Panc1 (cell line): ENCODE measurements around the gene KRT36. TPM values are rescaled to one million over a fixed set of nuclear protein-coding genes. Genes with fewer than 3 reads are reported as not detected.

Source experiments
- ATAC-seq: fragments of 200-7000 bp; cut with Tn5 transposase; 2 replicates; pipeline ENCODE4 v1.9.1; 2020; ENCODE audit warnings: mild to moderate bottlenecking, moderate library complexity
- BruUV-seq: library from RNA; stranded (reverse); fragments of 400-500 nt; replicated peaks from 2 replicates; lab custom pipeline; 2021; lab: Mats Ljungman, UMichigan
- CTCF ChIA-PET: fragments of 300-600 bp; sonication (Branson Sonifier 250); formaldehyde crosslinking; loops from one replicate; lab custom pipeline; 2022; ENCODE audit warnings: antibody characterized with exemption; lab: Charles Lee
- POLR2A ChIA-PET: fragments of 300-600 bp; sonication (Branson Sonifier 250); formaldehyde crosslinking; loops from one replicate; lab custom pipeline; 2022; ENCODE audit warnings: antibody characterized with exemption; lab: Charles Lee
- DNase-seq: peaks from one replicate; pipeline ENCODE4 v3.0.0-alpha.2; 2010; ENCODE audit warnings: low read depth, low spot score
- H3K27ac ChIP-seq: 2 replicates; pipeline ENCODE4 v1.5.1; 2011; ENCODE audit warnings: mild to moderate bottlenecking, low read length, inconsistent platforms
- H3K27me3 ChIP-seq: fragments of 200-500 bp; sonication (Bioruptor generic); 2 replicates; pipeline ENCODE4 v1.6.0; 2014; ENCODE audit warnings: low read length, inconsistent platforms; ENCODE audit not compliant: control insufficient read depth, insufficient read depth
- H3K36me3 ChIP-seq: fragments of 200-500 bp; sonication (Bioruptor generic); 2 replicates; pipeline ENCODE4 v1.5.1; 2014; ENCODE audit warnings: inconsistent platforms, mild to moderate bottlenecking, low read length, moderate library complexity; ENCODE audit not compliant: control insufficient read depth, insufficient read depth
- H3K4me1 ChIP-seq: 2 replicates; pipeline ENCODE4 v1.5.1; 2011; ENCODE audit warnings: inconsistent platforms, mild to moderate bottlenecking, low read length, moderate library complexity; ENCODE audit not compliant: control insufficient read depth, insufficient read depth
- H3K4me3 ChIP-seq, 2 experiments: 2 replicates each; pipeline ENCODE4 v1.5.1; 2011 to 2012; ENCODE audit warnings: low read depth in 2 of 2, low read length in 2 of 2, mild to moderate bottlenecking in 2 of 2, inconsistent platforms in 1 of 2, moderate library complexity in 1 of 2
- H3K9me3 ChIP-seq: fragments of 200-500 bp; sonication (Bioruptor generic); 2 replicates; pipeline ENCODE4 v1.5.1; 2014; ENCODE audit warnings: low read depth, mild to moderate bottlenecking, inconsistent platforms, low read length, moderate library complexity; ENCODE audit not compliant: control insufficient read depth, insufficient read depth
- POLR2AphosphoS5 ChIP-seq: IDR thresholded peaks from 2 replicates; pipeline ENCODE4 v1.6.1; 2012; ENCODE audit warnings: mild to moderate bottlenecking, low read depth, low read length, moderate library complexity
- SIN3A ChIP-seq: IDR thresholded peaks from 2 replicates; pipeline ENCODE4 v1.6.1; 2012; ENCODE audit warnings: low read depth, mild to moderate bottlenecking, low read length, moderate library complexity, borderline replicate concordance; ENCODE audit not compliant: insufficient read depth
- TCF7L2 ChIP-seq: IDR thresholded peaks from 2 replicates; pipeline ENCODE4 v1.6.1; 2011; ENCODE audit warnings: mild to moderate bottlenecking, low read depth, low read length, inconsistent platforms
- in situ Hi-C: cut with HindIII; loops from 2 replicates; pipeline ENCODE4 v1.10.0; 2016; ENCODE audit warnings: low sequenced_read_pairs, low pct_unique_long_range_greater_than_20kb
- intact Hi-C: fragments of 100-400 bp; cut with micrococcal nuclease; formaldehyde crosslinking; loops from one replicate; pipeline ENCODE4 v1.10.0; 2022; ENCODE audit not compliant: unreplicated experiment
- total RNA-seq: library from RNA; stranded (reverse); gene quantifications from one replicate; pipeline ENCODE4 v1.2.1, GENCODE V29; 2021; ENCODE audit not compliant: unreplicated experiment
- TF ChIP-seq, protein P1 (sequence below): fragments of 450-650 bp; IDR thresholded peaks from 2 replicates; pipeline ENCODE4 v1.5.1; 2017; ENCODE audit warnings: mild to moderate bottlenecking
- TF ChIP-seq, protein P2 (sequence below), 2 experiments: IDR thresholded peaks; 2 replicates each; pipeline ENCODE4 v1.6.1; 2011 to 2012; ENCODE audit warnings: low read depth in 2 of 2, control low read depth in 1 of 2, low read length in 1 of 2, mild to moderate bottlenecking in 1 of 2, moderate library complexity in 1 of 2; ENCODE audit not compliant: insufficient read depth in 1 of 2

The KRT36 gene
- total RNA-seq, 1 experiment from 2014 or later, result not detected

DNA sequence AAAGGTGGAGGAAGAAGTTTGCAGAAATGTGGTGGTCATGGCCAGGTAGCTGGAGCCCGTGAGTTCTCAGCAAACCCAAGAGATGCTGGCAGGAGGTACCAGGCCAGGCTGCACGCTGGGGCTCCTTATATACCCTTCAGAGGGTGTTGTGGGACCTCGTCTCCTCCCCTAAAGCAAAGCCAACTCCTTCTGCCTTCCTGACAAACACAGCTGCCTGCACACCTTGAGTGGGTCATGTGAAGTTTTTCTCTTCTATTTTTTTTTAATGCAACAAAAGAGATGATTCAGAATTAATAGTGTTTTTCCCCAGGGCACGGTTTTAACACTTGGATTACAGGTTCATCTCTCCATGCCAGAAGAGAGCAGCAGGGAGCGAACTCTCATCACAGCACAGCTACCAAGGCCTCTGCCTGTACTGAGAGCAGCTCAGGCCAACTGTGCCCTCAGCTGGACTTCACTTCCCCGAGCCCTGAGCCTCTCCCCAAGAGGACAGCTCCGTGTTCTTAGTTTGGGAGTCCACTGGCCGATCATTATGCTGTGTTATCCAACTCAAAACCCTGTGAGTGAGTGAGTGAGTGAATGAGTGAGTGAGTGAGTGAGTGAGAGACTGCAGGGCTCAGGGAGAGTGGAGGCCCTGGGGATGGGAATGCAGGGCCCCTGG, 29.2 kb upstream of the KRT36 start, which contains the start of gene KRT15:
Gene KRT15, minus strand, starts transcription at position 102 of the 661 bp plus-strand sequence. Its CDS starts 63 bp downstream, at position 39.
- ChIA-PET POLR2A (interaction anchor here (0.8 kb wide), 1 partner anchor 26 kb away, joined by 3 read pairs; no protein-coding TSS in a partner anchor), CTCF (interaction anchor here (0.6 to 1.5 kb wide), 4 partner anchors 30 to 768 kb away, joined by 3 to 22 read pairs (median 4); no protein-coding TSS in a partner anchor)
- DNase-seq, result no peak
- peak; percentile 22 for ATAC-seq
- intact Hi-C loops, result no loop called here
- in situ Hi-C loops, result no loop called here
- H3K27ac ChIP-seq, result peak within 1 kb of the TSS; percentile 96
- no peaks in the 10 kb centered on the region for H3K9me3 ChIP-seq
- H3K4me3 ChIP-seq, result peak within 1 kb of the TSS in 1 of 2 experiments; percentile 17; a peak in 1 of 4 replicates
- H3K4me1 ChIP-seq, result peaks cover 68% of the 10 kb centered on the region
- no peaks in the 10 kb centered on the region for H3K27me3 ChIP-seq
- no TSS peak for BruUV-seq
- H3K36me3 ChIP-seq, result peaks cover 3% of the 10 kb centered on the region; the same call in 1 of the 2 replicates
- TF ChIP-seq, protein P1, sequence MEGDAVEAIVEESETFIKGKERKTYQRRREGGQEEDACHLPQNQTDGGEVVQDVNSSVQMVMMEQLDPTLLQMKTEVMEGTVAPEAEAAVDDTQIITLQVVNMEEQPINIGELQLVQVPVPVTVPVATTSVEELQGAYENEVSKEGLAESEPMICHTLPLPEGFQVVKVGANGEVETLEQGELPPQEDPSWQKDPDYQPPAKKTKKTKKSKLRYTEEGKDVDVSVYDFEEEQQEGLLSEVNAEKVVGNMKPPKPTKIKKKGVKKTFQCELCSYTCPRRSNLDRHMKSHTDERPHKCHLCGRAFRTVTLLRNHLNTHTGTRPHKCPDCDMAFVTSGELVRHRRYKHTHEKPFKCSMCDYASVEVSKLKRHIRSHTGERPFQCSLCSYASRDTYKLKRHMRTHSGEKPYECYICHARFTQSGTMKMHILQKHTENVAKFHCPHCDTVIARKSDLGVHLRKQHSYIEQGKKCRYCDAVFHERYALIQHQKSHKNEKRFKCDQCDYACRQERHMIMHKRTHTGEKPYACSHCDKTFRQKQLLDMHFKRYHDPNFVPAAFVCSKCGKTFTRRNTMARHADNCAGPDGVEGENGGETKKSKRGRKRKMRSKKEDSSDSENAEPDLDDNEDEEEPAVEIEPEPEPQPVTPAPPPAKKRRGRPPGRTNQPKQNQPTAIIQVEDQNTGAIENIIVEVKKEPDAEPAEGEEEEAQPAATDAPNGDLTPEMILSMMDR, result no peak
- no peak for TF ChIP-seq SIN3A
- TF ChIP-seq, protein P2, sequence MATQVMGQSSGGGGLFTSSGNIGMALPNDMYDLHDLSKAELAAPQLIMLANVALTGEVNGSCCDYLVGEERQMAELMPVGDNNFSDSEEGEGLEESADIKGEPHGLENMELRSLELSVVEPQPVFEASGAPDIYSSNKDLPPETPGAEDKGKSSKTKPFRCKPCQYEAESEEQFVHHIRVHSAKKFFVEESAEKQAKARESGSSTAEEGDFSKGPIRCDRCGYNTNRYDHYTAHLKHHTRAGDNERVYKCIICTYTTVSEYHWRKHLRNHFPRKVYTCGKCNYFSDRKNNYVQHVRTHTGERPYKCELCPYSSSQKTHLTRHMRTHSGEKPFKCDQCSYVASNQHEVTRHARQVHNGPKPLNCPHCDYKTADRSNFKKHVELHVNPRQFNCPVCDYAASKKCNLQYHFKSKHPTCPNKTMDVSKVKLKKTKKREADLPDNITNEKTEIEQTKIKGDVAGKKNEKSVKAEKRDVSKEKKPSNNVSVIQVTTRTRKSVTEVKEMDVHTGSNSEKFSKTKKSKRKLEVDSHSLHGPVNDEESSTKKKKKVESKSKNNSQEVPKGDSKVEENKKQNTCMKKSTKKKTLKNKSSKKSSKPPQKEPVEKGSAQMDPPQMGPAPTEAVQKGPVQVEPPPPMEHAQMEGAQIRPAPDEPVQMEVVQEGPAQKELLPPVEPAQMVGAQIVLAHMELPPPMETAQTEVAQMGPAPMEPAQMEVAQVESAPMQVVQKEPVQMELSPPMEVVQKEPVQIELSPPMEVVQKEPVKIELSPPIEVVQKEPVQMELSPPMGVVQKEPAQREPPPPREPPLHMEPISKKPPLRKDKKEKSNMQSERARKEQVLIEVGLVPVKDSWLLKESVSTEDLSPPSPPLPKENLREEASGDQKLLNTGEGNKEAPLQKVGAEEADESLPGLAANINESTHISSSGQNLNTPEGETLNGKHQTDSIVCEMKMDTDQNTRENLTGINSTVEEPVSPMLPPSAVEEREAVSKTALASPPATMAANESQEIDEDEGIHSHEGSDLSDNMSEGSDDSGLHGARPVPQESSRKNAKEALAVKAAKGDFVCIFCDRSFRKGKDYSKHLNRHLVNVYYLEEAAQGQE (IDR thresholded peaks at IDR 0.05; ENCODE audit: insufficient read depth in 1 of 2, low read depth in 2 of 2, low read length in 1 of 2), result no peak
- TF ChIP-seq POLR2AphosphoS5, result peak; percentile 41; the same call in 1 of the 2 replicates

DNA sequence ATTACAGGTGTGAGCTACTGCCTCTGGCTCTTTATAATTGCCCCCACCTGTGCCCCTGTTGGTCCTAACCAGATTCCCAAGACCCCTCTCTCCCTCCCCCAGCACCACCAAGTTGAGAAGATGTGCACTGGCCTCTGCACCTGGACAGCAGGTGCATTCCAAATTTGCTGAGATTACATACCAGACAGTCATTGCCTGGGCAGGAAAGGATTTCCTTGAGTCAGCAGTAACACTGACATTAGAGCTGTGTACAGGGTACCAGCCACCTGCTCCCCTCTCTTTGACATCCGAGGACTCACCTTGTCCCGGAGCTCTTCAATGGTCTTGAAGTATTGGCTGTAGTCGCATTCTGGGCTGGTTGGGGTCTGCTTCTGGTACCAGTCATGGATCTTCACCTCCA, 28.3 kb upstream of the KRT36 start:
- ChIA-PET POLR2A (interaction anchor here (0.6 kb wide), 2 partner anchors 10 to 110 kb away, joined by 6 to 8 read pairs; no protein-coding TSS in a partner anchor), CTCF (interaction anchor here (1.1 kb wide), 1 partner anchor 767 kb away, joined by 5 read pairs; no protein-coding TSS in a partner anchor)
- TF ChIP-seq, protein P1, result no peak
- TF ChIP-seq, protein P2 (IDR thresholded peaks at IDR 0.05; ENCODE audit: insufficient read depth in 1 of 2, low read depth in 2 of 2, low read length in 1 of 2), result no peak
- TF ChIP-seq POLR2AphosphoS5, result no peak
- no peak for TF ChIP-seq TCF7L2
- no peak for TF ChIP-seq SIN3A
- H3K27ac ChIP-seq, result peak overlapping the region; percentile 96
- peaks cover under 1% of the 10 kb centered on the region; the same call in 1 of the 2 replicates for H3K36me3 ChIP-seq
- H3K9me3 ChIP-seq, result no peaks in the 10 kb centered on the region
- in situ Hi-C loops, result no loop called here
- ATAC-seq, result no peak
- no peak for DNase-seq
- H3K27me3 ChIP-seq, result no peaks in the 10 kb centered on the region
- no TSS peak for BruUV-seq
- H3K4me3 ChIP-seq, result peak overlapping the region in 1 of 2 experiments; percentile 9; a peak in 1 of 4 replicates
- peaks cover 64% of the 10 kb centered on the region for H3K4me1 ChIP-seq
- intact Hi-C loops, result no loop called here
